ENCODE results near the gene GPX3.

The GPX3 gene

DNA sequence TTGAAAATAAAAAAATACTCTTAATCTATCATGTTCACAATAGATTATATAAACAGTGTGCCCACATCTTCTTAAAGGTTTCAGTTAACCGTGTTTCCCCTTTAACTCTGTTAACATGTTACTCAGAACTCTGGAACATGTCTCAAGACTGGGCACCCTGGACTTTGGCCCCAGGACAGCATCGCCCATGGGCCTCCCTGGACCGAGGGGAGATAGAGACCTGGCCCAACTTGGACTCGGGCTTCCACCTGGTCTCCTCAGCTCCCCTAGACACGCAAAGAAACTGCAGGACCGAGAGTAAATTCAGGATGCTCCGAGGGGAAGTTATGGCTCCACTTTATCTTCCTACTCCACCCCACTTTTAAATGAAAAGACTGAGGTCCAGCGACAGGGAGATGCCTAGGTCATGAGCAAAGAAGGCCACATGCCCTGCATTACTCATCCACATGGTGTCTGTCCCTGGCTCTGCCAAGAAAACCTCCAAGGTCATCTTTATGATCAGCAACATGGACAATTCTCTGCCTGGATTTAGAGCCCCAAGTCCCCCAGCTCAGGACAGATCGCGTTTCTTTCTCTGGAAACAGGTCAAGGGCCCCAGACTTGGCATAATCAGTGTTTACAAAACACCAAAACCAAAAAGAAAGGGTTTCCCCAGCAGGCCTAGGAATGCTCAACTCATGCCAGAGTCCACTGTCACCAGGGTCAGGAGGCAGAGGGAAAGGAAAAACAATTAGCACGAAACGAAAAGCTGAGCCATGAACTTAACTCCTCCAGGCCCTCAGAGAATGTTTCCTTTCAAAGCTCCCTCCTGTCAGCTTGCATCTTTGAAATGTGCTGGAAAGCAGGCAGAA, 17.4 kb downstream of the GPX3 start:
- Histone ChIP-seq H2AK5ac (ENCODE audit: low read depth, low read length) (no peak overlapping the region), H3K4me1 (ENCODE audit: control insufficient read depth in 2 of 2, insufficient read depth in 1 of 2, low read depth in 1 of 2, low read length in 2 of 2) (no peaks in the 10 kb centered on the region), H3K4ac (ENCODE audit: low read length) (no peak overlapping the region), H3K79me1 (ENCODE audit: low read depth, low read length) (no peaks in the 10 kb centered on the region), H3K36me3 (replicated peaks in 1 of 2; ENCODE audit: control insufficient read depth in 2 of 2, insufficient read depth in 2 of 2, low read length in 2 of 2) (peaks cover 22 to 75% of the 10 kb centered on the region in 2 donors), H3K27ac (replicated peaks; ENCODE audit: low read length) (no peak overlapping the region), H2BK12ac (ENCODE audit: low read length) (no peak overlapping the region), H3K9ac (ENCODE audit: low read depth, low read length, poor library complexity) (no peak overlapping the region), H3K14ac (ENCODE audit: low read length) (no peak overlapping the region), H3K9me3 (replicated peaks in 1 of 2; ENCODE audit: control insufficient read depth in 2 of 2, insufficient read depth in 1 of 2, low read depth in 1 of 2, low read length in 2 of 2) (no peaks in the 10 kb centered on the region), H2BK5ac (ENCODE audit: low read length) (no peak overlapping the region), H2BK120ac (ENCODE audit: low read depth, low read length) (no peak overlapping the region), H2AFZ (ENCODE audit: low read length) (no peak overlapping the region), H3K18ac (ENCODE audit: low read length) (no peak overlapping the region), H4K91ac (ENCODE audit: low read depth, low read length, poor library complexity) (no peak overlapping the region), H2BK15ac (ENCODE audit: low read length) (no peak overlapping the region), H3K23ac (ENCODE audit: low read depth, low read length, poor library complexity) (no peak overlapping the region), H3K4me3 (ENCODE audit: low read length in 2 of 2) (no peak overlapping the region), H3K27me3 (ENCODE audit: control insufficient read depth in 3 of 3, insufficient read depth in 3 of 3, low read depth in 1 of 3, low read length in 3 of 3) (no peaks in the 10 kb centered on the region), H4K8ac (ENCODE audit: low read depth, low read length) (no peak overlapping the region), H3K4me2 (ENCODE audit: insufficient read depth, low read length, poor library complexity, severe bottlenecking) (no peak overlapping the region)
- no peak for DNase-seq (ENCODE audit: low spot score)
- no CpG with 5 or more reads among the region's 12 CpGs for WGBS, 2 donors (ENCODE audit: extremely low coverage in 2 of 2, insufficient read length in 2 of 2, insufficient replicate concordance in 1 of 2)

GRCh38 chr5:151038412-151038745, 18.0 kb downstream of the GPX3 start:
- Histone ChIP-seq H3K18ac (ENCODE audit: low read length) (no peak overlapping the region), H4K8ac (ENCODE audit: low read depth, low read length) (no peak overlapping the region), H2BK120ac (ENCODE audit: low read depth, low read length) (no peak overlapping the region), H2AK5ac (ENCODE audit: low read depth, low read length) (no peak overlapping the region), H4K91ac (ENCODE audit: low read depth, low read length, poor library complexity) (no peak overlapping the region), H3K36me3 (replicated peaks in 1 of 2; ENCODE audit: control insufficient read depth in 2 of 2, insufficient read depth in 2 of 2, low read length in 2 of 2) (peaks cover 23 to 73% of the 10 kb centered on the region in 2 donors), H3K4ac (ENCODE audit: low read length) (no peak overlapping the region), H3K4me3 (ENCODE audit: low read length in 2 of 2) (no peak overlapping the region), H3K27me3 (ENCODE audit: control insufficient read depth in 3 of 3, insufficient read depth in 3 of 3, low read depth in 1 of 3, low read length in 3 of 3) (no peaks in the 10 kb centered on the region), H2AFZ (ENCODE audit: low read length) (no peak overlapping the region), H3K27ac (replicated peaks; ENCODE audit: low read length) (no peak overlapping the region), H3K9me3 (replicated peaks in 1 of 2; ENCODE audit: control insufficient read depth in 2 of 2, insufficient read depth in 1 of 2, low read depth in 1 of 2, low read length in 2 of 2) (no peaks in the 10 kb centered on the region), H3K79me1 (ENCODE audit: low read depth, low read length) (no peaks in the 10 kb centered on the region), H2BK12ac (ENCODE audit: low read length) (no peak overlapping the region), H3K4me2 (ENCODE audit: insufficient read depth, low read length, poor library complexity, severe bottlenecking) (no peak overlapping the region), H2BK5ac (ENCODE audit: low read length) (no peak overlapping the region), H3K14ac (ENCODE audit: low read length) (no peak overlapping the region), H3K23ac (ENCODE audit: low read depth, low read length, poor library complexity) (no peak overlapping the region), H3K4me1 (ENCODE audit: control insufficient read depth in 2 of 2, insufficient read depth in 1 of 2, low read depth in 1 of 2, low read length in 2 of 2) (no peaks in the 10 kb centered on the region), H3K9ac (ENCODE audit: low read depth, low read length, poor library complexity) (no peak overlapping the region), H2BK15ac (ENCODE audit: low read length) (no peak overlapping the region)
- DNase-seq (ENCODE audit: low spot score): no peak
- WGBS, 2 donors (ENCODE audit: extremely low coverage in 2 of 2, insufficient read length in 2 of 2, insufficient replicate concordance in 1 of 2): no CpG with 5 or more reads among the region's 8 CpGs

- no peak overlapping the region for H2BK5ac ChIP-seq (ENCODE audit: low read length)
- H3K14ac ChIP-seq (ENCODE audit: low read length): no peak overlapping the region
- no CpG with 5 or more reads among the region's 7 CpGs for WGBS, 2 donors (ENCODE audit: extremely low coverage in 2 of 2, insufficient read length in 2 of 2, insufficient replicate concordance in 1 of 2)
- H4K91ac ChIP-seq (ENCODE audit: low read depth, low read length, poor library complexity): no peak overlapping the region
- no peak overlapping the region for H2BK15ac ChIP-seq (ENCODE audit: low read length)
- no peak overlapping the region for H3K18ac ChIP-seq (ENCODE audit: low read length)
- H3K9me3 ChIP-seq (replicated peaks in 1 of 2; ENCODE audit: control insufficient read depth in 2 of 2, insufficient read depth in 1 of 2, low read depth in 1 of 2, low read length in 2 of 2): no peaks in the 10 kb centered on the region
- no peaks in the 10 kb centered on the region for H3K4me1 ChIP-seq (ENCODE audit: control insufficient read depth in 2 of 2, insufficient read depth in 1 of 2, low read depth in 1 of 2, low read length in 2 of 2)
- no peak overlapping the region for H3K4me2 ChIP-seq (ENCODE audit: insufficient read depth, low read length, poor library complexity, severe bottlenecking)
- H2BK120ac ChIP-seq (ENCODE audit: low read depth, low read length): no peak overlapping the region
- H3K27ac ChIP-seq (replicated peaks; ENCODE audit: low read length): no peak overlapping the region
- H3K27me3 ChIP-seq (ENCODE audit: control insufficient read depth in 3 of 3, insufficient read depth in 3 of 3, low read depth in 1 of 3, low read length in 3 of 3): no peaks in the 10 kb centered on the region
- H3K4ac ChIP-seq (ENCODE audit: low read length): no peak overlapping the region
- no peak overlapping the region for H2AK5ac ChIP-seq (ENCODE audit: low read depth, low read length)
- no peak for DNase-seq (ENCODE audit: low spot score)
- peaks cover 23 to 70% of the 10 kb centered on the region in 2 donors for H3K36me3 ChIP-seq (replicated peaks in 1 of 2; ENCODE audit: control insufficient read depth in 2 of 2, insufficient read depth in 2 of 2, low read length in 2 of 2)
- peak overlapping the region; percentile 31 for H3K9ac ChIP-seq (ENCODE audit: low read depth, low read length, poor library complexity)
- no peaks in the 10 kb centered on the region for H3K79me1 ChIP-seq (ENCODE audit: low read depth, low read length)
- no peak overlapping the region for H4K8ac ChIP-seq (ENCODE audit: low read depth, low read length)
- H2BK12ac ChIP-seq (ENCODE audit: low read length): no peak overlapping the region
- H2AFZ ChIP-seq (ENCODE audit: low read length): no peak overlapping the region
- H3K4me3 ChIP-seq (ENCODE audit: low read length in 2 of 2): no peak overlapping the region
- H3K23ac ChIP-seq (ENCODE audit: low read depth, low read length, poor library complexity): peak overlapping the region; percentile 13
These were observed 18.4 kb downstream of the GPX3 start for GRCh38 chr5:151038801-151039238.

DNA sequence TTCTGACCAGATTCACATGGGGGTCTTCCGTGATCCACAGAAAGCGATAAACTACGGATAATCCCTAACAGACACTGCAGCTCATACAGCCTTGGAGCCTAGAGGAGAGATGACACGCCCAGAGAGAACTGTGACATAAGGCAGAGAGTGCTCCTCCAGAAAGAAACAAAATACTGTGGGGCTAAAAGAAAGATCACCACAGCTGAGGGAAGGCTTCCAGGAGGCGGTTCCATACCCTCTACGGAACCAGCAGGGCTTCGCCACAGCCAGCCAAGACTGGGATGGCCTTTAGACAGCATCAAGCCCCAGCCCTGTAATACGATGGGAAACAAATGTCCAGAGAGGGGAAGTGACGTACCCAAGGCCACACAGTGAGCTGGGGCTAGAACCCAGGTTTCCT, 19.3 kb downstream of the GPX3 start:
- Histone ChIP-seq H3K4me3 (ENCODE audit: low read length in 2 of 2) (no peak overlapping the region), H2AFZ (ENCODE audit: low read length) (no peak overlapping the region), H3K4me1 (ENCODE audit: control insufficient read depth in 2 of 2, insufficient read depth in 1 of 2, low read depth in 1 of 2, low read length in 2 of 2) (no peaks in the 10 kb centered on the region), H3K9me3 (replicated peaks in 1 of 2; ENCODE audit: control insufficient read depth in 2 of 2, insufficient read depth in 1 of 2, low read depth in 1 of 2, low read length in 2 of 2) (no peaks in the 10 kb centered on the region), H3K9ac (ENCODE audit: low read depth, low read length, poor library complexity) (no peak overlapping the region), H2AK5ac (ENCODE audit: low read depth, low read length) (no peak overlapping the region), H3K18ac (ENCODE audit: low read length) (no peak overlapping the region), H3K23ac (ENCODE audit: low read depth, low read length, poor library complexity) (no peak overlapping the region), H2BK120ac (ENCODE audit: low read depth, low read length) (no peak overlapping the region), H2BK12ac (ENCODE audit: low read length) (no peak overlapping the region), H2BK5ac (ENCODE audit: low read length) (no peak overlapping the region), H4K8ac (ENCODE audit: low read depth, low read length) (no peak overlapping the region), H3K27ac (replicated peaks; ENCODE audit: low read length) (no peak overlapping the region), H2BK15ac (ENCODE audit: low read length) (no peak overlapping the region), H3K4me2 (ENCODE audit: insufficient read depth, low read length, poor library complexity, severe bottlenecking) (no peak overlapping the region), H3K14ac (ENCODE audit: low read length) (no peak overlapping the region), H3K4ac (ENCODE audit: low read length) (no peak overlapping the region), H3K36me3 (replicated peaks in 1 of 2; ENCODE audit: control insufficient read depth in 2 of 2, insufficient read depth in 2 of 2, low read length in 2 of 2) (peaks cover 17 to 65% of the 10 kb centered on the region in 2 donors), H3K27me3 (ENCODE audit: control insufficient read depth in 3 of 3, insufficient read depth in 3 of 3, low read depth in 1 of 3, low read length in 3 of 3) (no peaks in the 10 kb centered on the region), H3K79me1 (ENCODE audit: low read depth, low read length) (no peaks in the 10 kb centered on the region), H4K91ac (ENCODE audit: low read depth, low read length, poor library complexity) (no peak overlapping the region)
- DNase-seq (ENCODE audit: low spot score): no peak
- no CpG with 5 or more reads among the region's 9 CpGs for WGBS, 2 donors (ENCODE audit: extremely low coverage in 2 of 2, insufficient read length in 2 of 2, insufficient replicate concordance in 1 of 2)
